ENCODE measurements around the gene PPP1R12A.
A peak's percentile ranks its signal among the peaks of the same experiment; 100 is the strongest.
"Not testable (repeated sequence)": the region's sequence is repeated elsewhere in the genome, so short reads cannot be mapped to it uniquely, and the experiment has no call there.

Gene PPP1R12A

DNA sequence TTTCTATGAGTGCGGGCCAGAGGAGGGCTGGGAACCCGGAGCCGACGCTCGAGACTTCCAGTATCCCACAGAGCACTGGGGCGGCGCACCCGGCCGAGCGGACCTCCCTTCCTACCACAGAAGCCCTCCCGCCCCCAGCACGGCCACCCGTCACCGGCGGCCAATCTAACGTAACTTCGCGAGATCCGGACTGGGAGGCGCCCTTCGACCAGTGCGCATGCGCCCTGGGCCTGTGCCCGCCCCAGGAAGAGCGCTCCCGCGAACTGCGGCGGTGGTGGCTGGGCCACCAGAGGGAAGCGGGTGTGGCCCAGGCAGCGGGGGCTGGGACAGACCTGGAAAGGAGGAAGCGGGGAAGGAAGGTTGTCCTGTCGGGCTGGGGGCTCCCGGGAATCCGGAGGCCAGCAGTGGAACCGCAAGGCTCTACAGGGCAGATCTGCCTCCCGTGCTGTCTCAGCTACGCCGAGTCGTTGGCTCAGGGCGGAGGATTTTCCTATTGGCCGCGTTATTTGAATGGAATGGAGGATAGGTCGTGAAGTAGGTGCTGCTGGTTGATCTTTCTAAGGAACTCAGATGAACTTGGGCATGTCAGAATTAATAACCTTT lies at the start of gene PPP1R12A:
TSS of gene PPP1R12A (minus strand) at position 77 of the 603 bp plus-strand sequence. CDS start 166 bp downstream, outside the sequence.
- DNase-seq (ENCODE audit: low read depth): peak; percentile 88

DNA sequence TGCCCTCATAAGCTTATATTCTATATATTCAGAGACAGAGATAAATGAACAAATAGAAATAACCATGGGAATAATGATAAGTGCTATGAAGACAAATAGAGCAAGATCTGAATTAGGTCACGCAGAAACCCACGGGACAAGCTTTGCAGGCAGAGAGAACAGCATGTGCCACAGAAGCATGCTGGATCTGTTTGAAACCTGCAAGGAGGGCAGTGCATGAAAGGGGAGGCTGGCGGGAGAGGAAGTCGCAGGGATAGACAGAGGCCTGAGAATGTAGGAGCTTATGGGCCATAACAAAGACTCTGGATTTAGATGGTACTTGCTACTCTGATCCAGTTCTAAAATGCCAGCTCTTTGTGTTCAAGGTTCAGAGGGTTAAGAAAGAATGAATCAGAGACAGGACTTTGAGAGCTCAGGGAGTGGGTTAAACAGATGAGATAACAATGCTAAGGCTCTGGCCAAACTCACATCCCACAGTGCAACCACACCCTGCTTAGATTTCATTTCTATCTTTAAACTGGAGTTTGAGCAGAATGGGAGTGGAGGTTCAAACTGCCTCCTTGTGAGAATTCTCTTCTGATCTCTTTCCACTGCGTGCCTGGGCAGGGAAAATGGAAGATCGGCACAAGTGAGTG lies 49.2 kb upstream of the PPP1R12A start:
- DNase-seq (ENCODE audit: low read depth): no peak

DNA sequence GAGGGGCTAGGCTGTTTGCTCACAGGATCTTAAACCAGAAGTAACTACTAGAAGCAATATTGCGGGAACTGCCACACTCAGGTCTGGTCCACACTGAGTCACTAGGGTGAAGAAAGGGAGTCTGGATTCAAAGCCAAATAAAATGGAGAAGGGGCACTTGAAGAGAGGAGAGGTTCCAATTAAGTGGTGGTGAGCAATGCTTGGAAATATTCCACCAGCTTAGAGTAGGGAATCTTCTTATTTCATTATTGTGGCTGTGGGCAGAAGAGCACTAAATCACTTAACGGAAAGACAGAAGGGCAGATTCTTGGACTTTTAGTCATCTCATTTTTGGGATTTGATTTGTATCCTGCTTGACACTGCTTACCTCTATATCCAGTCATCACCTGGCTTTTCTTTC lies 48.6 kb upstream of the PPP1R12A start:
- DNase-seq (ENCODE audit: low read depth): no peak

DNA sequence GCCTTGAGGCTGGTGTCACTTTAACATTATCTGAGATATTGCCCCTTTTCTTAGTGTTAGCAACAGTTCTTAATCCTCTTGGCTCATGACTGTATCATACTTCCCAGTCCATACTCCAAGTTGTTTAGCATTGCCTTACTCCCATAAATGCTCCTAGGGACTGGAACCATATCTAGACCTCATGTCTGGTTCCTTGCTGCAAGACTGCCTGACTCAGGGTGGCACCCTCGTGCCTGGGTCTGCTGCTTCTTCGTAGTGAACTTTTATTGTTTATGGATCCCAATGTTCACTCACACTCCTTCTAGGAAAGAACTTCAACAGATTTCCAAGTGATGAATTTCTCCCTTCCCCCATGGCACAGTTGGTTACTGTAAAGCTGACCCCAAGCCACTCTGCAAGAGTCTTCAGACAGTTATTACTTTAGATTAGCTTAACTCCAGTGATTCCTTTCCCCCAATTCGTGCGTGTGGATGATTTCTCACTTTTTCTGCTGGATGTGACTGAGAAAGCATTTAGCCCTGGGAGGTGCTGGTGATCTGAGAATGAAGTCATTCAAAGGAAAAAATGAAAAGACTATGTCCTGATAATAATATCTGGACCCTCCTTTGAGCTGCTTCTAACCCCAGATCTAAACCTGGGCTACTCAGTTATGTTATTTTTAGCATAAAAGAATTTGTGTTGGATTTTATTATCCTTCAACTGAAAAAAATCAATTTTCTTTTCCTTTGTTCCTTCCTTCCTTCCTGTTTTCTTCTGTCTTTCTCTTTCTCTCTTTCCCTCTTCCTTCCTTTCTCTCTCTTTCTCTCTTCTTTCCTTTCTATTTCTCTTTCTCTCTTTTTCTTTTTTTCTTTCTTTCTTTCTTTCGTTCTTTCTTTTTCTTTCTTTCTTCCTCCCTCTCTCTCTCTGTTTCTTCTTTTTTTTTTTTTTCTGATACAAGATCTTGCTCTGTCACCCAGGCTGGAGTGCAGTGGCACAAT lies 47.5 kb upstream of the PPP1R12A start:
- no peak for DNase-seq (ENCODE audit: low read depth)

DNA sequence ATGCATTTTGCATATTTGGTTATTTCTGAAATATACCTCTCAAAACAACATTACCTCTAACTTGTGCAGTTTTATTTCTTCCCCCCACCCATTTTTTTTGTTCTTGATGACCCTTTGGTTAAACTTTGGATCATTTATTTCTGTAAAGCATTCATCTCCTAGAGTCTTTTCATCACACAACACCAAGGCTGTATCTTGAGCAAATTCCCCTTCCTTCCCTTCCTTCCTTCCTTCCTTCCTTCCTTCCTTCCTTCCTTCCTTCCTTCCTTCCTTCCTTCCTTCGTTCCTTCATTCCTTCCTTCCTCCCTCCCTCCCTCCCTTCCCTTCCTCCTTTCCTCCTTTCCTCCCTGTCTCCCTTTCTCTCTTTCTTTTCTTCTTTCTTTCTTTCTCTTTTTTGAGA lies 43.8 kb upstream of the PPP1R12A start:
- DNase-seq (ENCODE audit: low read depth): no peak

DNA sequence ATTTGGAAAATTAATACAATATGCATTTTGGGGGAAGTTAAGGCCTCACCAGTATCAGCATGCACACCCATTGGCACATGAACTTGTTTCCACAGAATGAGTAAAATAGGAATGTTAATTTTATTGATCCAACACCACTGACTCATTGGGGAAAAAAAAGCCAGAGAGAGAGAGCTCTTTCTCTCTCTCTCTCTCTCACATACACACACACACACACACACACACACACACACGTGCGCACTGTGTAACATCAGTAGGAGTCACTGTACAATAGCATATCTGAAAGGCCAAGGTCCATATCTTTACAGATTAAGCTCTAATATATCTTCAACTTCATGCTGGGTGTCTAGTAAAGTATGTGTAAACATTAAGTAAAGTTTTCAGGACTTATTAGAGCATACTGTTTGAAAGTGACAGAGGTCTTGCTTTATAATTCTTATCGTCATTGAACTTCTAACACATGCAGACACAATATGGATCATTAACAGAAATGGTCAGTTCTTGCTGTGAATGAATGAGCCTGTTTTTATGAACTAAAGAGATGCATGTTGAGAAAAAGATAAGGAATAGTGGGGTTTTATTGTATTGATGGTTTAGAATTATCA lies 43.1 kb upstream of the PPP1R12A start:
- not testable (repeated sequence) for DNase-seq (ENCODE audit: low read depth)

DNA sequence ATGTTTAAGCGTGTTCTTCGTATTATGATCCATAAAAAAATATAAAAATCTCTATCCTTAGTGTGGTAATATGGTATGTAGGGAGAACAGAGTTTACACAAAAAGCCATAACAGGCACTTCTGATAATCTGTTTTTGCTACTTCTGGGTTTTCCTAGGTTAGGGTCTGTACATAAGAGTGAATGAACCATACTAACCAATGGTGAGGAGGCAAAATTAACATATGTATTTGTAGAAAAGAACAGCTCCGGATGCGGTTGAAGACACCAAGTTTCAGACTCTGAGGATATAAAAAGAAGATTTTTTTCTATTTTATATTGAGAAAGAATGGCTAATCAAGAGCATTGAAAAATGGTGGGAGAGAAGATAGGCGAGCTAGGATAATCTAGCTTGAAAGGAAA lies 40.2 kb upstream of the PPP1R12A start:
- DNase-seq (ENCODE audit: low read depth): no peak

DNA sequence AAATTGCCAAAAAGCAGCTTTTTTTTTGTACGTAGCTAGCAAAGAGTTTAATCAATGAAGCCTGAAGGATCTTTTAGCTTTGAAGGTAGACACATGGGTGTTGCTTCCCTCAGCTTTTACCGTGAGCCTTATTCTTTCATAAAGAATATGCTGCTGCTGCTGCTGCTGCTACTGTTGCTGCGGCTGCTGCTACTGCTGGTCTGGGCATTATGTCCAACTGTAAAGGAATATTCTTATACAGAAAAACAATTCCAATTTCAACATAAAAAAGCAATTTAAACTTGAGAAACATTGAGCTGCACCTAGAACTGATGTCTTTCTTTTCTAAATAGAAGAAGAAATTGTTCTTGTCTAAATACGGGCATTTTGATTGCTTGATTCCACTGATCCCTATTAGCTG lies 38.9 kb upstream of the PPP1R12A start:
- DNase-seq (ENCODE audit: low read depth): no peak

DNA sequence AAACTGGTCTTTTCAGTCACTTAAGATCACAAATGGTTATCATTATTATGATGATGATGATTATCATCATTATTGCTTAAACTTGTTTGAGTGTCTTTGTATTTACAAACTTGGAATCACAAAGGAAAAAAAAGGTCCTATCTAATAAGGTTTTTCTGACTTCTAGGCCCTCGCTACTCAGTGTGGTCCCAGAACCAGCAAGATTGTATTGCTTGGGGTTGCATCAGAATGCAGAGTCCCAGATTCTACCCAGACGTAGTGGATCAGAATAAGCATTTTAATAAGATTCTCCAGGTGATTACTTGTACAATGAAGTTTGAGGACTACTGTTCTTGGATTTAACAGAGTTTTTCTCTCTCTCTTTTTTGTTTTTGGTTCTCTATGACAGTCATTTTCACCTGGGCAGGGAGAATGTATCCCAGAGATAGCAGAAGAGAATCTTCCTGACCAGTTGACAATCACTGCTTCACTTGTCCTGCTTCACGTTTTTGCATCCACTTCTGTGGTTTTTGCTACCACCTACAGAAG lies 29.3 kb upstream of the PPP1R12A start:
- no peak for DNase-seq (ENCODE audit: low read depth)

DNA sequence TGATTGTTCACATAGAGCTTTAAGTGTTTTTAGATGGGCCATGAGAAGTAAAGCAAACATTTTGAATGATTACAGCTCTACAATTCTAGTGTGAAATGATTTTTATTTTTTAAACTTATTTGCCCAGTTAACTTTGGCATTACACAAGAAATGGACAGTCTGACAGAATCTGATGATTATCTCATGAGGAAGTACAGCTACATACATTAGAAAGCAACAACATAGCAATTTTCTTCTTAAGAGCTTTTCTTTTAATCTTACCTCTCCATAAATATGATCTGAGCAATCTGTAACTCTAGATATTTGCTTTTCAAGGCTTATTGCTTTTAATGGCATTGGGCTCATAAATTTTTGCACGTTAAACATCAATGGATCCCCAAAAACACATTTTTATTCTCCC lies 26.5 kb upstream of the PPP1R12A start:
- no peak for DNase-seq (ENCODE audit: low read depth)

DNA sequence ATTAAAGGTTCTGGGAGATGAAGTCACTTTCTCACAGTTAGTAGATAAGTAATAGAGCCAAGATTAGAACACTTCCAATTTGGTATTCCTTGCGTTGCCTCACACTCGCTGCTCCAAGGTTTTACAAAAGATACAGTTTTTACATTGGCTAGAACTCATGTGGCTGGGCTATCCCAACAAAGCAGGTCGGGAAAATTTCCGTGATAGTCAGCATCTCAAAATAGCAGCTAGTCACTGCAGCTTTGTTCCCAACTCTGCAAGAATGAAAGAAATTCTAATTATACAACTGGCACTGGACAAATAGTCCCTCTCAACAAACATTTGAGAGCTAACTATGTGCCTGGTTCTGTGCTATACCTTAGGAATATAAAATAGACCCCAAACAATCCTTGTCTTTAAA lies 24.6 kb upstream of the PPP1R12A start:
- DNase-seq (ENCODE audit: low read depth): no peak

DNA sequence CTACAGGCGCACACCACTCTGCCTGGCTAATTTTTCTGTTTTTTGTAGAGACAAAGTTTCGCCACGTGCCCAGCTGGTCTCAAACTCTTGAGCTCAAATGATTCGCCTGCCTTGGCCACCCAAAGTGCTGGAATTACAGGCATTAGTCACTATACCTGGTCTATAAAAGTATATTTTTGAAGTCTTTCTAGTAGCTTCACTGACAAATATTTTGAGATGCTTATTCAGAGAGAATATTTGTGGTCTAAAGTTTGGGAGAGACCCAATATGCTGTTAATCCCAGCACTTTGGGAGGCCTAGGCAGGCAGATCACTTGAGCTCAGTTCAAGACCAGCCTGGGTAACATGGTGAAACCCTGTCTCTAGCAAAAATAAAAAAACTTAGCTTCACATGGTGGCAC lies 22.0 kb upstream of the PPP1R12A start:
- no peak for DNase-seq (ENCODE audit: low read depth)

DNA sequence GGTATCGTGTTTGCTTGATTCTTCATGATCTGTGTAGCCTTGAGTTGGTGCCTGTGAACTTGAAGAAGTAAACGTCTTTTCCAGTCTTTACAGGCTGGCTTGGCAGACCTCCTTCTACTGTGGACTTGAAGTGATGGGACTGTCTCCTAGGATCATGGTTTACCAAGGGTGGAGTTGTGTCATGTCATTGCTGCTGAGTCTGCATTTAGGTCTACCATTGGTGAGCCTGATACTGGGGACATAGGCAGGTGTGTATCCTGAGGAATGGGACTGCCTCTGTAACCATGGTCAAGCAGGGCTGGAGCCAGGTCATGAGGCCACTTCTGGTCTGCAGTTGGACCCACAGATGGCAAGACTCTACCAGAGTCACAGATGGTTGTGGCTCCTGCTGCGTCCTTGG lies 20.7 kb upstream of the PPP1R12A start:
- DNase-seq (ENCODE audit: low read depth): no peak

DNA sequence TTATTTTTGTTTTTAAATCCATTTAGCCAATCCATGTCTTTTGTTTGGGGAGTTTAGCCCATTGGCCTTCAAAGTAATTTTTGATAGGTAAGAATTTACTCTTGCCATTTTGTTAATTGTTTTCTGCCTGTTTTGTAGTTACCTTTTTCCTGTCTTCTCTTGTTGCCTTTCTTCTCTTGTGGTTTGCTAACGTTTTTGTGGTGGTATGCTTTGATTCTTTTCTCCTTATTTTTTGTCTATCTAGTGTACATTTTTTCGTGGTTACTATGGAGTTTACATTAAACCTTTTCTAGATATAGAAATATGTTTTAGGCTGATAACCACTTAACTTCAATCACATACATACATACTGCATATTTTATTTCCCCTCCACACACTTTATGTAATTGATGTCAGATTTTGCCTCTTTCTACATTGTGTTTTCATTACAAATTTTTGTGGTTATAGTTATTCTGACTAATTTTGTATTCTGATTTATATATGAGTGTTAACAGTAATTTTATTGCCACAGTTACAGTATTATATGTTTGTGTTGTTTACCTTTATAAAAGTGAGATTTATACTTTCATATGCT lies 19.2 kb upstream of the PPP1R12A start:
- no peak for DNase-seq (ENCODE audit: low read depth)

DNA sequence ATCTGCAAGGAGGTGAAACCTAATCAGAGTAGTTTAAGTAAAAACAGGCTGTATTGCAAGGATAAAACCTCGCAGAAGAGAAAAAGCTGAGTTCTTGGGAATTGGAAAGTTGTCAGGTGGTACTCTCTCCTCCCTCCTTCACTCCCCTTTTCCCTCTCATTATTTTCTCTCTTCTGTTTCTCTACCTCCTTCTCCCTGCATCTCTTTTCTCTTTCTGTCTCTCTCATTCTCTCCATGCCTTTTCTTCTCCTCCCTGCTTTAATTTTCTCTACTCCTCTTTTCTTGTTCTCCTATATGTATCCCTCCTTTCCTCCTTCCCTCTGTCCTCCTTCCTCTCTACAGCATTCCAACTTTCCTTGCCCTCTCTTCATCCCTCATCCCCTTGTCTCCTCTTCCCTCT lies 14.2 kb upstream of the PPP1R12A start:
- DNase-seq (ENCODE audit: low read depth): no peak

DNA sequence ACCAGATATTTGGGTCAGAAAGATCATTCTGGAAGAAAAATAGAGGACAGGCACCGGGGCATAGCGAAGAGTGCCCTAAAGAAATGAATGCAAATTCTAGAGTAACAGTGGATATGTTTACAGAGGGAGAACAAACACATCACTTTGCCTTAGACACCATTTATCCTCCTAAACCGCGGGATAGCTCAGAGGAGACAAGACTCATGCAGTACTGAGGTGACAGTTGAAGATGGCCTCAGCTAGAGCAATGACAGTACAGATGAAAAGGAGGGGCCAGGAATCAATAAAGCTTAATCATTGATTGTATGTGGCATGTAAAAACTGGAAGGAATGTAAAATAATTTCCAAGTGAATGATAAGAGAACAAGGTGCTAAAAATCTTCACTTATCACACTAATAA lies 10.5 kb upstream of the PPP1R12A start:
- DNase-seq (ENCODE audit: low read depth): no peak

DNA sequence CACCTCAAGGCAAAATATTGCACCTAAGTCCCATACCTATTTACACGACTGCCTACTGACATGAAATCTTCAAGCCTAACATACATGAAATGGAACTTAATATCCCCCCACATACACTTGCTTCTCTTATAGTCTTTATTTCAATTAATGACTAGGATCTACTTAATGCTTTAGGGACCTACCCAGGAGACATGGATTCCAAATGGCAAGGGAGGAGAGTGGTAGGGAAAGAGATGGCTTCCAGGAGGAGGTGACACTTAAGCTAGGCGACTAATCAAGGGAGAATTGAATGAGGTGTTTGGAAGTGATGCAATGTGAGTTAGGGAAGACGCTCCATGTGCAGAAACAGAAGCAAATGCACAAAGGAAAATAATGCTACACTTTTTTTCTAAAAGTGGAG lies 9.7 kb upstream of the PPP1R12A start:
- no peak for DNase-seq (ENCODE audit: low read depth)

DNA sequence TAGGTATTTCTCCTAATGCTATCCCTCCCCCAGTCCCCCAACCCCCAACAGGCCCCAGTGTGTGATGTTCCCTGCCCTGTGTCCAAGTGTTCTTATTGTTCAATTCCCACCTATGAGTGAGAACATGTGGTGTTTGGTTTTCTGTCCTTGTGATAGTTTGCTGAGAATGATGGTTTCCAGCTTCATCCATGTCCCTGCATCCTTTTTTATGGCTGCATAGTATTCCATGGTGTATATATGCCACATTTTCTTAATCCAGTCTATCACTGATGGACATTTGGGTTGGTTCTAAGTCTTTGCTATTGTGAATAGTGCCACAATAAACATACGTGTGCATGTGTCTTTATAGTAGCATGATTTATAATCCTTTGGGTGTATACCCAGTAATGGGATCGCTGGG lies 7.9 kb upstream of the PPP1R12A start:
- DNase-seq (ENCODE audit: low read depth): not testable (repeated sequence)

DNA sequence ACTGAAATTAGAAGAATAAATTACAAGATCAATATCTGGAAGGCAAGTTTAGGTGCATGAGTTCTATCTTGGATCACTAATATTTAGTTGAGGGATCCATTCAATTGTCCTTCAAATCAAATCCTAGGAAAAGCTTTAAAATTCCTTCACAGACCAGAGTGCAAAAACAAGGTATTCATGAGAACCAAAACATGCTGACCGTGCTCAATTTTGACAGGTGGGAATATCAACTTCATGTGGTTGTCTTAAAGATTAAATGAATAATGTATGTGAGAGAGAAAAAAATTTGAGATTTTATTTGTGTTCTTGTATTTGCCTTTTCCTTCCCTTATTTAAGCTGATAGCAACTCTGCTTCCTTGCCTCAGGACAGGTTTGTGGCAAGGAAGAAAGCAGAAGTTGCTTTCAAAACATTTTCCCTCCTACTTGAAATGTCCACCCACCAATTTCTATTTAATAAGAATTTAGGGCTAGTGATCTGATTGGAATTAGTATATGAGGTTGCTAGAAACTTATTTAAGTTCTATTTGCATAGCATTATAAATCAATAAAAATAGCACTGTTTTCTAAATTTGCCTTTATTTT lies 4.9 kb upstream of the PPP1R12A start:
- DNase-seq (ENCODE audit: low read depth): no peak

DNA sequence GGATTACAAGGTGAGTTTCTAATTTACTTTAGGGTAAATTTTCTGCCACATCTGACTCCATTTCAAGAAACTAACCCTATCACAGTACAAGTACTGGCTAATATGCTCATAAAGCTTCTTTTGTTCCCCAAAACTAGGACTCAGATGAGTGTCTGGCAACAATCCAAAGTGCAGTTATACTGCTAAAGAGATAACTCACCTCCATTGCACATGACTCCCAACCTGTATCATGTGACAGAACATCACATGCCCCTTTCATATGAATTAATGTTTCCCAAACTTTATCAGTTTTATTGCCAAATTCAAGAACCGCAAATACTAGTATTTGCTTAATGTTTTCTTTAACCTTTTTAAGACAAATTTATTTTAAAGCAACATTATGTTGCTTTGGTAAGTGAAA lies 3.9 kb upstream of the PPP1R12A start:
- DNase-seq (ENCODE audit: low read depth): no peak

DNA sequence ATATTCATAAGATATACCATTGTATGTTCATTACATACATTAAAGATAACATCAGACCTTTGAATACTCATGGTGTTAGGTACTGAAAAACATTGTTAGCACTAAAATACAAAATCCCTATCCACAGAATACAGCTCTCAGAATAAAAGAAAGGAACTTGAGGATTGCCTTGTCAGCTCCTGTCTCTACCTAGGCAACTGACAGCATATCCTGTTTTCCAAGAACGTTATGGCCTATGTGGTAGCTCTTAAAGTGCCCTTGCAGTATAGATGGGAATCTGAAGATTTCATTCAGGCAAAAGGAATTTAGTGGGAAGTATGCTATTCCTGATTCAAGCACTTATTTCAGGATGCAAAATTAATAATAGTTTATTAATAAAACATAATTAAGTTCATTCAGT lies 1.8 kb upstream of the PPP1R12A start:
- no peak for DNase-seq (ENCODE audit: low read depth)

All from stimulated activated CD4-positive, alpha-beta T cell treated with anti-CD3 and anti-CD28 coated beads, Interleukin-2, amount 100 ng/mL, for 4 hours (primary cell).